ENCODE results near the gene SOD2. TPM values are rescaled to one million over a fixed set of nuclear protein-coding genes. Genes with fewer than 3 reads are reported as not detected.

Gene SOD2
- total and polyA plus RNA-seq, 2 donors (not counting 3 experiments of a cell fraction or from before 2014, with no cell fraction given): 31.6 to 62.7 TPM

- Histone ChIP-seq H3K9me1 (replicated peaks; ENCODE audit: control insufficient read depth, extremely low read depth, insufficient read depth, low read length) (no peaks in the 10 kb centered on the region), H3K9me3 (replicated peaks; ENCODE audit: control insufficient read depth, insufficient read depth, low read length) (no peaks in the 10 kb centered on the region), H4K20me1 (replicated peaks; ENCODE audit: control insufficient read depth, extremely low read depth, insufficient read depth, low read length) (peaks cover 2% of the 10 kb centered on the region), H3K79me2 (ENCODE audit: control insufficient read depth, insufficient read depth, low read length) (no peaks in the 10 kb centered on the region), H3K9ac (replicated peaks; ENCODE audit: extremely low read depth, insufficient read depth, low read length) (no peak overlapping the region), H3K4me3 (replicated peaks in 1 of 3; ENCODE audit: insufficient read depth in 1 of 3, low read depth in 1 of 3, low read length in 3 of 3) (no peak overlapping the region), H3K4me2 (ENCODE audit: insufficient read depth, low read length) (no peak overlapping the region), H3K27ac (ENCODE audit: insufficient read depth, low read depth, low read length) (no peak overlapping the region), H3K27me3 (ENCODE audit: control insufficient read depth in 2 of 2, insufficient read depth in 2 of 2, low read length in 2 of 2) (no peaks in the 10 kb centered on the region), H3K36me3 (ENCODE audit: control insufficient read depth in 2 of 2, extremely low read depth in 1 of 2, insufficient read depth in 2 of 2, low read length in 2 of 2) (no peaks in the 10 kb centered on the region), H3K4me1 (ENCODE audit: control insufficient read depth, extremely low read depth, insufficient read depth, low read length) (no peaks in the 10 kb centered on the region), H2AFZ (ENCODE audit: low read depth, low read length) (no peak overlapping the region)
- DNase-seq (ENCODE audit: low read depth, low spot score) (peak; percentile 43), FAIRE-seq (peak; percentile 64)
- intact Hi-C loops (cut with micrococcal nuclease): loop anchor here (1.0 kb wide), 5 partner anchors 401 to 612 kb away; partner anchors contain the start of gene FNDC1
- dilution Hi-C loops (cut with MboI; ENCODE audit: extremely low pct_ligation_motif_present, low sequenced_read_pairs): no loop called here
- CTCF ChIA-PET: interaction anchor here (0.6 to 6.2 kb wide), 38 partner anchors 9 to 1318 kb away, joined by 3 to 193 read pairs (median 4); partner anchors contain the start of genes FNDC1 and PNLDC1
- no TSS peak for BruUV-seq (replicated peaks)
- TF ChIP-seq POLR2AphosphoS5 (IDR thresholded peaks at IDR 0.05; ENCODE audit: insufficient read depth, low read depth, low read length) (no peak), JUN (IDR thresholded peaks at IDR 0.05; ENCODE audit: borderline replicate concordance, insufficient read depth, insufficient read length, low read depth) (no peak), CTCF (IDR thresholded peaks at IDR 0.05; ENCODE audit: extremely low read depth in 1 of 2, insufficient read depth in 1 of 2, low read depth in 1 of 2, low read length in 2 of 2) (peak; percentile 17 to 27), MYC (IDR thresholded peaks at IDR 0.05; ENCODE audit: low read depth, low read length) (no peak)
- POLR2A ChIA-PET: no interaction called here
These were observed 38.5 kb downstream of the SOD2 start for GRCh38 chr6:159654483-159655098.

- Histone ChIP-seq H3K4me2 (ENCODE audit: insufficient read depth, low read length) (no peak overlapping the region), H3K9me3 (replicated peaks; ENCODE audit: control insufficient read depth, insufficient read depth, low read length) (no peaks in the 10 kb centered on the region), H3K9me1 (replicated peaks; ENCODE audit: control insufficient read depth, extremely low read depth, insufficient read depth, low read length) (no peaks in the 10 kb centered on the region), H3K9ac (replicated peaks; ENCODE audit: extremely low read depth, insufficient read depth, low read length) (no peak overlapping the region), H3K4me1 (ENCODE audit: control insufficient read depth, extremely low read depth, insufficient read depth, low read length) (no peaks in the 10 kb centered on the region), H3K4me3 (replicated peaks in 1 of 3; ENCODE audit: insufficient read depth in 1 of 3, low read depth in 1 of 3, low read length in 3 of 3) (no peak overlapping the region), H3K36me3 (ENCODE audit: control insufficient read depth in 2 of 2, extremely low read depth in 1 of 2, insufficient read depth in 2 of 2, low read length in 2 of 2) (no peaks in the 10 kb centered on the region), H2AFZ (ENCODE audit: low read depth, low read length) (no peak overlapping the region), H4K20me1 (replicated peaks; ENCODE audit: control insufficient read depth, extremely low read depth, insufficient read depth, low read length) (peaks cover 2% of the 10 kb centered on the region), H3K27me3 (ENCODE audit: control insufficient read depth in 2 of 2, insufficient read depth in 2 of 2, low read length in 2 of 2) (no peaks in the 10 kb centered on the region), H3K27ac (ENCODE audit: insufficient read depth, low read depth, low read length) (no peak overlapping the region), H3K79me2 (ENCODE audit: control insufficient read depth, insufficient read depth, low read length) (no peaks in the 10 kb centered on the region)
- ChIA-PET POLR2A (no interaction called here), CTCF (interaction anchor here (1.0 to 1.6 kb wide), 2 partner anchors 16 to 433 kb away, joined by 3 to 5 read pairs; no protein-coding TSS in a partner anchor)
- no peak for TF ChIP-seq POLR2AphosphoS5 (IDR thresholded peaks at IDR 0.05; ENCODE audit: insufficient read depth, low read depth, low read length)
- no peak for TF ChIP-seq JUN (IDR thresholded peaks at IDR 0.05; ENCODE audit: borderline replicate concordance, insufficient read depth, insufficient read length, low read depth)
- TF ChIP-seq MYC (IDR thresholded peaks at IDR 0.05; ENCODE audit: low read depth, low read length): no peak
- TF ChIP-seq MAX (IDR thresholded peaks at IDR 0.05; ENCODE audit: insufficient read depth, insufficient read length): no peak
- no peak for TF ChIP-seq POLR2A (IDR thresholded peaks at IDR 0.05; ENCODE audit: low read depth, low read length)
- TF ChIP-seq CTCF (IDR thresholded peaks at IDR 0.05; ENCODE audit: extremely low read depth in 1 of 2, insufficient read depth in 1 of 2, low read depth in 1 of 2, low read length in 2 of 2): no peak
- TF ChIP-seq EZH2 (IDR thresholded peaks at IDR 0.05; ENCODE audit: borderline replicate concordance, low read depth, low read length, severe bottlenecking): no peak
- TF ChIP-seq FOS (IDR thresholded peaks at IDR 0.05; ENCODE audit: borderline replicate concordance, insufficient read depth, low read length): no peak
- TF ChIP-seq GATA2 (IDR thresholded peaks at IDR 0.05; ENCODE audit: insufficient read depth, insufficient read length, low read depth, low read length): no peak
- FAIRE-seq (no peak), DNase-seq (ENCODE audit: low read depth, low spot score) (no peak)
- BruUV-seq (replicated peaks): no TSS peak
- dilution Hi-C loops (cut with MboI; ENCODE audit: extremely low pct_ligation_motif_present, low sequenced_read_pairs) (no loop called here), intact Hi-C loops (cut with micrococcal nuclease) (no loop called here)
These were observed 42.7 kb downstream of the SOD2 start for GRCh38 chr6:159650314-159650713.
